Left lung (tissue), 10 donors: Measurements from ENCODE around the gene ANKRD39. TPM values are rescaled to one million over a fixed set of nuclear protein-coding genes. Genes with fewer than 3 reads are reported as not detected.
A peak's percentile ranks its signal among the peaks of the same experiment; 100 is the strongest.

Source experiments
- ATAC-seq: fragments of 200-7000 bp; cut with Tn5 transposase; one replicate; pipeline ENCODE4 v1.9.1; 2020; ENCODE audit warnings: moderate library complexity
- DNase-seq, 4 donors: peaks; one replicate each; pipeline ENCODE4 v3.0.0-alpha.2; 2013 to 2020
- H3K27ac ChIP-seq, 2 donors: fragments of 200-600 bp; sonication (generic) in 1 of 2; one replicate each; pipeline versions ENCODE4 v1.5.0 to v1.8.0; 2020 to 2021
- H3K27me3 ChIP-seq, 2 donors: fragments of 200-600 bp; sonication (generic) in 1 of 2; one replicate each; pipeline versions ENCODE4 v1.5.0 to v1.8.0; 2020 to 2021
- H3K36me3 ChIP-seq, 2 donors: fragments of 200-600 bp; sonication (generic) in 1 of 2; one replicate each; pipeline versions ENCODE4 v1.5.0 to v1.8.0; 2020 to 2021
- H3K4me1 ChIP-seq, 2 donors: fragments of 200-600 bp; one replicate each; pipeline ENCODE4 v1.8.0; 2021
- H3K4me3 ChIP-seq, 2 donors: fragments of 200-600 bp; sonication (generic) in 1 of 2; one replicate each; pipeline versions ENCODE4 v1.5.0 to v1.8.0; 2020 to 2021; ENCODE audit warnings: mild to moderate bottlenecking in 1 of 2
- H3K9me3 ChIP-seq, 2 donors: fragments of 200-600 bp; sonication (generic) in 1 of 2; one replicate each; pipeline versions ENCODE4 v1.5.0 to v1.8.0; 2020 to 2021
- CTCF ChIP-seq, 2 donors: fragments of 200-600 bp; sonication (generic) in 1 of 2; IDR thresholded peaks; one replicate each; pipeline versions ENCODE4 v1.5.0 to v1.8.0; 2021; ENCODE audit warnings: antibody characterized with exemption in 2 of 2
- intact Hi-C, 2 donors: fragments of 100-400 bp; cut with DNase I; formaldehyde crosslinking; loops; one replicate each; pipeline versions ENCODE4 v1.11.2 to v1.14.2; 2022
- polyA plus RNA-seq, 6 donors: library from polyadenylated mRNA; unstranded; fragments of 120-200 nt; gene quantifications; one replicate each; pipeline ENCODE4 v1.2.1, GENCODE V29; 2013; ENCODE audit not compliant: insufficient read length in 6 of 6
- total RNA-seq, 2 donors: library from RNA; stranded (reverse); fragmentation: NEBNext Ultra II Directional; extraction: Animal tissue kit (Norgen Biotek cat#: 25700); gene quantifications; one replicate each; pipeline ENCODE4 v1.2.1, GENCODE V29; 2021
- donor health status: DM: no; HTN: yes; CAD: no.
- donor health status: DM: no; HTN: no; CAD: no.

Gene ANKRD39
- total and polyA plus RNA-seq, 8 donors = 7.9 to 11.9 (median 10.4) TPM

GRCh38 chr2:96824079-96824870 lies 33.5 kb downstream of the ANKRD39 start:
- intact Hi-C loops = no loop called here
- peaks cover 6 to 19% of the 10 kb centered on the region in 2 donors for H3K4me1 ChIP-seq
- DNase-seq (no peak), ATAC-seq (peak; percentile 72)
- no peaks in the 10 kb centered on the region for H3K9me3 ChIP-seq
- no peaks in the 10 kb centered on the region for H3K27me3 ChIP-seq
- no peak overlapping the region for H3K27ac ChIP-seq
- no peak overlapping the region for H3K4me3 ChIP-seq
- no peak for TF ChIP-seq CTCF (IDR thresholded peaks at IDR 0.05)
- peaks cover 0 to 59% of the 10 kb centered on the region in 2 donors for H3K36me3 ChIP-seq

GRCh38 chr2:96823198-96823597 lies 34.6 kb downstream of the ANKRD39 start:
- TF ChIP-seq CTCF (IDR thresholded peaks at IDR 0.05) = no peak
- intact Hi-C loops = no loop called here
- Histone ChIP-seq H3K36me3 (peaks cover 0 to 48% of the 10 kb centered on the region in 2 donors), H3K9me3 (no peaks in the 10 kb centered on the region), H3K4me3 (no peak overlapping the region), H3K4me1 (peaks cover 12 to 30% of the 10 kb centered on the region in 2 donors), H3K27me3 (no peaks in the 10 kb centered on the region), H3K27ac (no peak overlapping the region)
- no peak for DNase-seq
- no peak for ATAC-seq

- Histone ChIP-seq H3K4me1 (peaks cover 14 to 34% of the 10 kb centered on the region in 2 donors), H3K36me3 (peaks cover 0 to 44% of the 10 kb centered on the region in 2 donors), H3K27me3 (no peaks in the 10 kb centered on the region), H3K9me3 (no peaks in the 10 kb centered on the region), H3K27ac (no peak overlapping the region), H3K4me3 (no peak overlapping the region)
- intact Hi-C loops = no loop called here
- no peak for ATAC-seq
- no peak for TF ChIP-seq CTCF (IDR thresholded peaks at IDR 0.05)
- DNase-seq = no peak
Measured at GRCh38 chr2:96822786-96823185, 35.0 kb downstream of the ANKRD39 start.

GRCh38 chr2:96821113-96821675 lies 36.6 kb downstream of the ANKRD39 start:
- peaks cover 0 to 28% of the 10 kb centered on the region in 2 donors for H3K36me3 ChIP-seq
- ATAC-seq (no peak), DNase-seq (no peak)
- TF ChIP-seq CTCF (IDR thresholded peaks at IDR 0.05) = no peak
- no peaks in the 10 kb centered on the region for H3K27me3 ChIP-seq
- intact Hi-C loops = no loop called here
- H3K9me3 ChIP-seq = no peaks in the 10 kb centered on the region
- no peak overlapping the region for H3K4me3 ChIP-seq
- H3K27ac ChIP-seq = no peak overlapping the region
- H3K4me1 ChIP-seq = peaks cover 20 to 43% of the 10 kb centered on the region in 2 donors

GRCh38 chr2:96819876-96820511 lies 37.8 kb downstream of the ANKRD39 start:
- no peaks in the 10 kb centered on the region for H3K27me3 ChIP-seq
- ATAC-seq = no peak
- H3K27ac ChIP-seq = no peak overlapping the region
- no peaks in the 10 kb centered on the region for H3K9me3 ChIP-seq
- no peak for DNase-seq
- intact Hi-C loops = no loop called here
- peaks cover 0 to 16% of the 10 kb centered on the region in 2 donors for H3K36me3 ChIP-seq
- H3K4me3 ChIP-seq = no peak overlapping the region
- no peak for TF ChIP-seq CTCF (IDR thresholded peaks at IDR 0.05)
- H3K4me1 ChIP-seq = peaks cover 25 to 50% of the 10 kb centered on the region in 2 donors
